HG03159 (cell line): Measurements from ENCODE around the gene ACOT7.
A peak's percentile ranks its signal among the peaks of the same experiment; 100 is the strongest.
"Not testable (repeated sequence)": the region's sequence is repeated elsewhere in the genome, so short reads cannot be mapped to it uniquely, and the experiment has no call there.

Experiments used
- ATAC-seq: cut with Tn5 transposase; IDR thresholded peaks from one replicate; pipeline ENCODE4 v1.9.1; 2021; ENCODE audit warnings: mild to moderate bottlenecking, moderate library complexity; ENCODE audit not compliant: unreplicated experiment

ACOT7 gene

DNA sequence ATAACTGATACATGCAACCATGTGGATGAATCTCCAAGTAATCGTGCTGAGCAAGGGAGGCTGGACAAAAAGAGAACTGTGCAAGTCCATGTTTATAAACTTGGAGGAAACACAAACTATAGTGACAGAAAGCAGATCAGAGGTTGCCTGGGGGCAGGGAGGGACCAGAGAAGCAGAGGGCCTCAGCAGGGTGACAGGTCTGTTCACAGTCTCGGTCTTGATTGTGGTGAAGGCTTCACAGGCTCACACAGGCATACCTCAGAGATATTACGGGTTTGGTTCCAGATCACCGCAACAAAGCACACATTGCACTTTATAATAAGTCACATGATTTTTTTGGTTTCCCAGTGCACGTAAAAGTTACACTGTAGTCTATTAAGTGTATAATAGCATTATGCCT lies 28.5 kb downstream of the ACOT7 start:
- ATAC-seq, result no peak

DNA sequence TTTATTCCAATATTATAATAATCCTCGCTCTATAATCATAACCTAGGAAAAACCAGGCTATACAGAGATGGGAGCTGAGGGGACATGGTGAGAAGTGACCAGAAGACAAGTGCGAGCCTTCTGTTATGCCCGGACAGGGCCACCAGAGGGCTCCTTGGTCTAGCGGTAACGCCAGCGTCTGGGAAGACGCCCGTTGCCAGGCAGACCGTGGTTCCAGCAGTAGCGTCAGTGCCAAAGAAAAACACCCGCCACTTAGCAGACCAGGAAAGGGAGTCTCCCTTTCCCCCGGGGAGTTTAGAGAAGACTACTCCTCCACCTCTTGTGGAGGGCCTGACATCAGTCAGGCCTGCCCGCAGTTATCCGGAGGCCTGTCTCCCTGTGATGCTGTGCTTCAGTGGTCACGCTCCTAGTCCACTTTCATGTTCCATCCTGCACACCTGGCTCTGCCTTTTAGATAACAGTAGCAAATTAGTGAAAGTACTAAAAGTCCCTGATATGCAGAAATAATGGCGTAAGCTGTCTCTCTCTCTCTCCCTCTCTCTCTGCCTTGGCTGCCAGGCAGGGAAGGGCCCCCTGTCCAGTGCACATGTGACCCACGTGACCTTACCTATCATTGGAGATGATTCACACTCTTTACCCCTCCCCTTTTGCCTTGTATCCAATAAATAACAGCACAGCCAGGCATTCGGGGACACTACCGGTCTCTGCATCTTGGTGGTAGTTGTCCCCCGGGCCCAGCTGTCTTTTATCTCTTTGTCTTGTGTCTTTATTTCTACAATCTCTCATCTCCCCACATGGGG lies 30.3 kb downstream of the ACOT7 start:
- ATAC-seq, result not testable (repeated sequence)

DNA sequence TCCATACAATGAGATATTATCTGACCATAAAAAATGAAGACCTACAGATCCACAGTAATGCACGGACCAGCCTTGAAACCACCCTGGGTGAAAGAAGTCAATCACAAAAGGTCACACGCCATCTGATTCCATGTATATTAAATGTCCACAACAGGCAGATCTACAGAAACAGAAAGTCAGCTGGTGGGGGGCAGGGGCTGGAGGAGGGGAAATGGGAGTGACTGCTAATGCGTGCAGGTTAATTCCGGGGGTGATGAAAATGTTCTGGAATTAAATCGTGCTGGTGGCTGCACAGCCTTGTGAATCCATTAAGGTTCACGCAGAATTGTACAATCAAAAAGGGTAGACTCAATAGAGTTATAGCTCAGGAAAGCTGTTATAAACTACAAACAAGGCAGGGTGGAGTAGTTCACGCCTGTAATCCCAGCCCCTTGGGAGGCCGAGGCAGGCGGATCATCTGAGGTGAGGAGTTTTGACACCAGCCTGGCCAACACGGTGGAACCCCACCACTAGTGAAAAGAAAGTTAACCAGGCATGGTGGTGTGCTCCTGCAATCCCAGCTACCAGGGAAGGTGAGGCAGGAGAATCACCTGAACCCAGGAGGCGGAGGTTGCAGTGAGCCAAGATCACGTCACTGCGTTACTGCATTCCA lies 32.3 kb downstream of the ACOT7 start:
- ATAC-seq, result no peak

DNA sequence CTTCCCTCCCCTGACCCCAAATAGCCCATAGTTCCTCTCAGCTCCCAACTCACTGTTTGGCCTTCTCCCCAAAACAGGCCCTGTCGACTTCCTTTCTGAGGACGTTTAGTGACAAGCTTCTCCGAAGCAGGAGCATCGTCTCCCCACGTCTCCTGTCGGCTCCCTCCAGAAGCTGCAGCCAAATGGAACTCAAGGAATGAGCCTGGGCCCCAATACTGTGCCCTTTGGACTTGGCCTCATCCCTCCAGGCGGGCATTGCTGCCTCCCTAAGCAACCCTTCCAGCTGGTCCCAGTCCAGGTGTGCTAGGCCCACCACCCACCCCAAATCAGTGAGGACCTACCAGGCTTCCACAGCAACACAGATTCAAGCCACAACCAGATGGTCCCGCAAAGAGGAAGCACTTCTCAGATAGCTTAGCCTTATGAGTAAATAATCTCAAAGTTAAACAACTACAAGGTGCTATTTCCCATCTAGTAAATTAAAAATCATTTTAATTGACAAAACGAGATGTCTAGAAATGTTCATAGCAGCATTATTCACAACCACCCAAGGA lies 33.0 kb downstream of the ACOT7 start:
- no peak for ATAC-seq

DNA sequence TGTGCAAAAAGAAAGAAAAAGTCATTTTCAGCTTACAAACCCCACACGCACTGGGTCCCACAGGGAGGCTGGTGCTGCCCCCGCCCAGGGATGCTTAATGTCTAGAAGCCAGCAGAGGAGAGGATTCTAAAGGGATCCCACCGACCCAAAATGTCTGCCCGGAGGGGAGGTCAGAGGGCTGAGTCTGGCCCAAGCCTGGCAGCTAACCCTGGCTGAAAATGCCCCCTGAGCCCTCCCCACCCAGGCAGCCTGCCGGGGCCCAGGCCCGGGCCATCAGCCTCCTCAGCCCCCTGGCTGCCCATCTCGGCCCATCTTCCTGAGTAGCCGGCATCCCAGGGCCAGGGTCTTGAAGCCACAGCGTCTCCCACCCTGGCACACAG lies 33.5 kb downstream of the ACOT7 start:
- ATAC-seq, result peak; percentile 22

DNA sequence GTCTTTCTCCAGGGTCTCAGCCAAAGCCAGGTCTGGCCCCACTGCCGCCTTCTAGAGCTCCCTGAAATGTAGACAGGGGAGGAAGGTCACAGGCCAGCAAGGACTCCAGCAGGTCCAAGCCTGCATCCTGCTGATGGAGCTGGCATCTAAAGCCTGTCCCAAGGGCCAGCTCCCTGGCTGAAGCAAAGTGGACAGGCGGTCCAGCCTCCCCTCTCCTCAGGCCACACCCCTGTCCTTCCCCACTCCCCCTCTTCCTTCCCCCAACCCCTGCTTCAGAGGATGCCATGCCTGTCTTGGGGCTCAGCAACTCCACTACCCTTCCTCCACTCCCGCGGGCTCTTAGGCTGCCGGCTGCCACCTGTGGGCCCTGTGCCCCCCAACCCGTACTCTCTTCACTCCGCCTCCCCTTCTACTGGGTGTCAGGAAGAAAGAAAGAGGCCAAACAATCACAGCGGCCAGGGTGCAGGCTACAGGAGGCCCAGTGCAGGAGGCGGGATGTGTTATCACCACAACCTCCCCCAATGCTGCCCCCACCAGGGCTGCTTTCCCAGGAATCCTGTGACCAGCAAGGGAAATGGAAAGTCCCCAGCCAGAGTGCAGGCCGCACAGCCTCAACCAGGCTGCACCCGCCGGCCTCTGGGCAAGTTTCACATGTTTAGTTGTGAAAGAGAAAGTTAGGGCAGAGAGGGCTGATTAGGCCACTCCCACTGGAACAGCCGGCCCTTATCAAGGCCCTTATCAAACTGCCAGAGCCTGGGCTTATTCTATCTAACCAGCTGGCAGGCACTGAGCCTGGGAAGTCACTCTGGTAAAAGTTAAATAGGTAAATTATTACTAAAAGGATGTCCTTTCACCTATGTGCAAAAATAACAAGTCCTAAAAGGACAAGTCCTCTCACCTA lies 34.1 kb downstream of the ACOT7 start:
- peak; percentile 86 for ATAC-seq

DNA sequence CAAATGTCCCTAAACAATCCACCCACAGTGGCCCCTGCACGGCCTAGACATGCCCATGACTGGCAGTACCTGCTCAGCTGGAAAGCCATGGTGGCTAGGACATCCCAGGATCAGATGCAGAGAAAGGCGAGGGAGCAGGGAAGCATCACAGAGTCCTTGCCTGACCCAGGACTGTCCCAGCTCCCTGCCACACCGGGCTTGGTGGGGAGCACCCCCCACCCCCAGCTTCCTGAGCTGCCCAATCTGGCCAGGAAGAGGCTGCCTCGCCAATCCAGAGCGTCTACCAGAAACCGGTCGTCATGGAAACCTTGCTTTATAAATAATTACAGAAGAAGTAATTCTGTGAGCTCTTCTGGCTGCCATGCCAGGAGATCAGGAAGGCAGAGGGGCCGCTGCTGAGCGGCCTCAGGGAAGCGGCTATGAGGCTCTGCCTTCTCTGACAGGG lies 34.8 kb downstream of the ACOT7 start:
- ATAC-seq, result peak; percentile 45

DNA sequence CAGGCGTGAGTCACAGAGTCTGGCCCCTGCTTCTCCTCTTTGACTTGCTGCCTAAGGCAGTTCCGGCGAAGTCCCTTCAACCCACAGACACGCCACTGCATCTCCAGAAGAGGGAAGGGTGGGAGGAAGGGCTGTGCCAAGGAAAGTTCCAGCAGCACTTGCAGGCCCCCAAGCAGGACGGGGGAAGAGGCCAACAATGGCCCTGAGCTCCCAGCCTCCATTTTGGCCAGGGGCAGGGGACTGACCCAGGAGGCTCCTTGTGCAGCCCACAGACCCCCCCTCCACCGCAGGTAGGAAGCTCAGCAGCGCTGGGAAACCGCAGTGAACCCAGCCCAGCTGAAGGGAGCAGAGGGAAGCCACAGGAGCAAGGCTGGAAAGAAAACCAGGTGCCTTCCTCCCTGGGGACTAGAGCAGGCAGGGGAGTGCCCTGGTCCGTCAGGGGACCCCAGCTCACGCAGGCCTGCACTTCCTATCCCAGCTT lies 35.4 kb downstream of the ACOT7 start:
- no peak for ATAC-seq

DNA sequence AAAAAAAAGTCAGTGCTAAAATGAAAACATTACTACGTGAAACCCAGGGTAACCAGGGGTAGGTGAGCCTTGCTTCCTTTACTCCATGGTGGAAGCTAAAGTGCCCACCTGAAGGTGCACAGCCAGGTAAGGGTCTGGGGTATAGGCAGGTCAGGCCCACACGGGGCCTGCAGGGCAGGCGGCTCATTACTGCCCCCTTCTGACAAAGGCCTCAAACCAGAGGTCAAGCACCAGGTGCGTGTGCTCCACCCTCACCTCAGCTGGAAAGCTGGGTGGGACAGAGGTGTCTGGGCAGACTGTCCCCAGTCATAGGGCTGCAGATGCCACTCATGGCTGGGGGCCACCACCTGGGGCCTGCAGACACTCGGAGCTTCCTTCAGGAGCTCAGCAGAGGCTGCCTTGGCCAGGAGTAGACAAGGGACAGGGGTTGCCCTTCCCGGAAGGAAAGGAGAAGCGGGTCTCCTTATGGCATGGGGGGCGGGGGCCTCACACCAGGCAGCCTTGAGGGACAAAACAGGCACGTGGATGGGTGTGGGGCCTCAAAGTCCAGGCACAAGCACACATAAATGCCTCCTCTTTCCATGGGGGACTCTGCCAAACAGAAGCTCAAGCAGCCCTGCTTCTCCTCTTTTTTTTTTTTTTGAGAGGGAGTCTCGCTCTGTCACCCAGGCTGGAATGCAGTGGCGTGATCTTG lies 36.2 kb downstream of the ACOT7 start:
- ATAC-seq, result no peak

DNA sequence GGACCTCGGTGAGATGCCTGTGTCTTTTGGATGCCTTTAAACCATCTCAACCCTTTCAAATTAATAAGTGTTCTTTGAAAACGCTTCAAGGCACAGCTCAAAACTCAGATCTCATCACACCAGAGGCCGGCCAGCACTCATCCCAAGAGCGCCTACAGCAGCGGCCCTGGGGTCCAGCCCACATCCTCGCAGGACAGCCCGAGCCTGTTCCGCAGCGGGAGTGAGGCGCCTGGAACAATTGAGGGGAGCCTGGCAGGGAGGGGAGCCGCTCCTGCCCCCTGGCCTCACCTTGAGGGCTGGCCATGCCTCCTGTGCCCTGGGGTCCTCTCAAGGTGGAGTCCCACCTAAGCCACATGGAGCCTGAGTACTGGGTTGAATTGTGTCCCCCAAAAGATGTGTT lies 37.9 kb downstream of the ACOT7 start:
- ATAC-seq, result no peak

DNA sequence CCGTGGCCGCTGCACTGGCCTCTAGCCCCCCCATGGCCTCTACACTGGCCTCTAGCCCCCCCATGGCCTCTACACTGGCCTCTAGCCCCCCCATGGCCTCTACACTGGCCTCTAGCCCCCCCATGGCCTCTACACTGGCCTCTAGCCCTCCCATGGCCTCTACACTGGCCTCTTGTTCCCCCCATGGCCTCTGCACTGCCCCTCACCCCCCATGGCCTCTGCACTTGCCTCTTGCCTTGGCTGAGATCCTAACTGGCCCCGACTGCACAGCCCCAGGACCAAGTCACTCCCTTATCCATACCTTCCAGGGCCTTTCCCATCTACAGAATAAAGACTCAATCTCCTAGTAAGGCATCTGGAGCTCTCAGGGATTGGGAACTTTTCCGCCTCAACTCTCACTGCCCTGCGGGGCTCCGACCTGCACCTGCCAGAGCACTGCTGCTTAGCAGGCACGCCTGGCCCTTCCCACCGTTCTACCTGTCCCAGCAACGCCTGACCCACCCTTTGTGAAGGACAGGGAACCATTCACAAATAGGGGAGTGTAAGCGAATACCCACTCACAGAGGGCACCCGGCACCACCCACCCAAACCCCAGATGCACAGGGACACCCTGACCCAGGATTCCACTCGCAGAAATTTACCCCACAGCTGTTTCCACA lies 38.8 kb downstream of the ACOT7 start:
- ATAC-seq, result no peak

DNA sequence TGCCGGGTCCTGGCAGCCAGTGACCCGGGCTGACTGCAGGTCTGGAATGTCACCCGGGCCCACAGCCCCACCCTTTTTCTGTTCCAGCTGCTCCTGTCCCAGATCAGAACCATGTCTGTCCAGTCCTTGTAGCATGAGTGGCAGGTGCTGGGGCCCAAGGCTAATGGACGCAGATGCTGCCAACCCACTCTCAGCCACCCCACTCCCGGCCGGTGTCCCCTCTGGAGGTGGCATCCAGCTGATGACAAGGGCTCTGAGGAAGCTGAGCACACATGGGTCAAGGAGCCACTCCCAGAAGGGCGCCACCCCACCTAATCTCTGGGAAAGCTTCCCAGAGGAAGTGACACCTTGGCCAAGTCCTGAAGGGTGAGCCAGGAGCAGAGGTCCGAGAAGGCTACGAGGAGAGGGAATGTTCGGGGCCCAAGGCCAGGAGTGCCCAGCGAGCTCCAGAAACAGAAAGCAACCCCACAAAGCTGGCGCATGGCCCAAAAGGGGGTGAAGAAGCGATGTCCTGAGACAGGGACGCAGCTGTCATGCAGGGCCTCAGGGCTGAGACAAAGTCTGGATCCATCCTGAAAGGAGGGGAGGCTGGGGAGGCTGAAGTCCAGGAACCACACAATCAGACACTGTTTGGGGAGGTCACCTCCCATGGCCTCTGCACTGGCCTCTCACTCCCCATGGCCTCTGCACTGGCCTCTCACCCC lies 39.5 kb downstream of the ACOT7 start:
- ATAC-seq, result no peak

DNA sequence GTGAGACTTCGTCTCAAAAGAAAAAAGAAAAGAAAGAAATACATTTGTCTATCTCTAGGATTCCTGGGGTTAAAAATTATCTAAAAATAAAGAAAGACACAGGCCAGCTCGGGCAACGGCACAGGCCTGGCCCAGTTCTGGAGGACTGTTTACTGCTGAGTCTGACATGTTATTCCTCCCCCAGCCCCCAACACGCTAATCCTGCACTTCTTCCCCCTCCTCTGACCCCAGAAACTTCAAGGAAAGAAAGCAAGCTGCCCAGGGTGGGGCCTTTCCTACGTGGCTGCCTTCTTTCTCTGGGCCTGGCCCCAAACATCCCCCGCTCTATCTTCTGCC lies 40.0 kb downstream of the ACOT7 start:
- no peak for ATAC-seq

DNA sequence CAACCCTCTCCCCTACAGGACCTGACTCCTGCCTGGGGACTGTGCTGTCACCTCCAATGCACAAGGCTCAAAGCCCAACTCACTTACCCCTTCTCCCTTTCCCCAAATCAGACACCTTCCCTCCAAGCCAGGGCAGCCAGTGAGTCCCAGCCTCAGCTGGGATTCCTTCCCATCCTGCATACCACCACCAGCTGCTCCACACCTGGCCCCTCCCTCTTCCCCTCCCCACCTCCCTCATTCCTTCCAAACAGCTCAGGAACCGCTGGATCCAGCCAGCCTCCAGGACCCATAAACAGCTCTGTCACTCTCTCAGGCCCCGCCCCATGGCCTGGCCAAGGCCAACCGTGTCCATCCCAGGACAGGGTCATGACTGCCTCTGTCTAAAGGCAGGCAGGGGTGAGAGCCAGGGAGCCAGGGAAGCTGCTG lies 41.4 kb downstream of the ACOT7 start:
- ATAC-seq, result no peak

DNA sequence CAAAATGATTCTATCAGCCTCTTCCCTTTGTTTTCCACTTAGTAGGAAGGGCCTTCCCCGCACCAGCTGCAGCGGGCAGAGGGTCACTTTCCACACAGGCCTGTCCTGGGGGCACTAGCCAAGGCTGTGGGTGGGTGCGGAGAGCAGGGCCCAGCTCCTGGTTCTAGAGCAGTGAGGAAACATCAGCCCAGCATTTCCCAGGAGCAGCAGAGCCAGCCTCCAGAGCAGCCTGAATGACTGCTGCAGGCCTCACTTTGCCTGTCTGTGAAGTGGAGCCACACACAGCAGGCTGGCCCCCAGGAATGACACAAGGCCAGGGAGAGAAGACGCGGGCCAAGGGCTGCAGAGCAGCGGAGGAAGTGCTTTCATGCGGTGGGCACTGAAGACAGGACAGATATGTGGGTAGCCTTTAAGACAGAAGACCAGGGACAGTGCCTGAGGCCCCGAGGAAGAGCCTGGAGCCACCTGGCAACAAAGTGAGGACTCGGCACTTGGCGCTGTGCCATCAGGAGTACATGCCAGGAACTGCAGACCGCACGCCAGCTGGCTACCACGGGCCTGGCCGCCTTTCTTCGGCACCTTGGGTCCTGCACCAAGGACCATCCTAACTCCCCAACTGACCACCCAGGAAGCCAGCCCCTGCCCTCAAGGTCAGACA lies 42.0 kb downstream of the ACOT7 start:
- no peak for ATAC-seq

DNA sequence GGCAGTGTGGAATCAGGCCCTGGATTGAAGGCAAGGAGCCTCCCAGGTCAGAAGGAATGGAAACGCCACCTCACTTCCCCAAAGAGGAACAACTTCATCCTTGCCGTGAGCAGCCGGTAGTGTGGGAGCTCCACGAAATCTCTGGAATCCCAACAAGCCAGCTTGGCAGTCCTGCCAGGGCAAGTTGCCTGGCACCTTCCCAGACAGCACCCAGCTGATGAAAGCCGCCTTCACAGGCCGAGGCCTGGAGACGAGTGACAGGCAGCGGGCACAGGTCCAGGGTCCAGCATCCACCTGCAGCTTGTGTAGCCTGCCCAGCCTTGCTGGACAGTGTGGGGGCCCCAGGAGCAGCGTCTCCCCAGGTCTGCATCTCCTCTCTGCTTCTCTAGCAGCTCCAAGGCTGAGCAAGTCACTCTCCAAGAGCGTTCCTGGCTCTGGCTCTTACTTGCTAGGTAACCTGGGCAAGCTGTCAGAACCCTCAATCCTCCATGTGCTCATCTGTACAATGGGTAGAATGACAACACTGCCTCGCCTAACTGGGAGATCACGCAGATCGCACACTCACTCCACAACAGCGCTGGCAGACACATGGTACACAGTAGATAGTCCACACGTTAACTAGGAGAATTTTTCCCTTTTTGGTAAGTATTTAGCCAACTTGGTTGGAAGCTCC lies 43.0 kb downstream of the ACOT7 start:
- no peak for ATAC-seq

DNA sequence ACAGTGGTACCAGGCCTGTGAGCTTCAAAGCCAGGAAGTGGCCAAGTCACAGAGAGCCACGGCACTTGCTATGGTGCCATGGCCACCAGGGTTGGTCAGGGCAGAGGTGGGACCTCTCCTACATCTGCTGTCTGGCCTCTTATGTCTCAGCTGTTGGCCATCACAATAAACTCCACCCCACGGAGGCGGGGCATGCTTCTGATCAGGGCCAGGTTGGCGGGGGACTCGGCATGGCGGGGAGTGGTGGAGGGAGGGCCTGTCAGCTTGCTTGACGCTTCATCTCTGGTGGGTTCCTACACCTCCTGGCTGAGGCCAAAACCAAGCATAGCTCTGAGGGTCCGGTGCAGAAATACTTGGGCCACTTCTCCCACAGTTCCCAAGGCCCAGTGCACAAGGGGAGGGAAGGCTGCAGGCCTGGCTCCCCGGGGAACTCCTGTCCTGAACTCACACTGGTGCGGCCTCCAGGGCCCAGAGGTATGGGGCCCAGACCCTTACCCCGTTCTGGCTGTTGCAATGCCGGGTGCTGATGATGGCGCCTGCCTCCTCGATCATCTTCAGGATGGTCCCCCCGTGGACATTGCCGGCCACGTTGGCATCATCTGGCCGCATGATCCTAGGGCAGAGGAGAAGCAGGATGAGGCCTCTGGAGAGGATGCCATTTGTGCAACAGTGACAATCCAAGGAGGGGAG lies 44.2 kb downstream of the ACOT7 start:
- no peak for ATAC-seq
